ENCODE measurements around the gene EVPL.

- no peak for TF ChIP-seq POLR2A (IDR thresholded peaks at IDR 0.05; ENCODE audit: extremely low read depth, insufficient read length)
- TF ChIP-seq CTCF (IDR thresholded peaks at IDR 0.05; ENCODE audit: low read depth, low read length): peak; percentile 83
- no peak; the same call in 1 of the 2 replicates for TF ChIP-seq MYC (IDR thresholded peaks at IDR 0.05; ENCODE audit: low read depth, low read length)
- 0 out of 2 replicates have a peak, but pooled peaks have one; percentile 35 for TF ChIP-seq MAX (IDR thresholded peaks at IDR 0.05; ENCODE audit: low read depth, low read length)
Observed at GRCh38 chr17:76000016-76000754, 26.9 kb downstream of the EVPL start.

All from NB4 (cell line).